Kidney (tissue), 14 donors: ENCODE data around the gene CNNM3. TPM values are rescaled to one million over a fixed set of nuclear protein-coding genes. Genes with fewer than 3 reads are reported as not detected.

Experiments
- DNase-seq, 5 donors: peaks; one replicate each; pipeline ENCODE4 v3.0.0-alpha.2; 2013 to 2020
- FAIRE-seq: peaks from 2 replicates; lab custom pipeline; 2012; peaks lifted over from hg19 to GRCh38; lab: Jason Lieb, UNC
- H3K27ac ChIP-seq, 2 donors: one replicate each; pipeline ENCODE4 v1.7.0; 2013; ENCODE audit warnings: low read depth in 2 of 2, low read length in 2 of 2, inconsistent platforms in 1 of 2
- H3K27me3 ChIP-seq: one replicate; pipeline ENCODE4 v1.7.1; 2013; ENCODE audit warnings: low read length, inconsistent platforms; ENCODE audit not compliant: control insufficient read depth, insufficient read depth
- H3K36me3 ChIP-seq, 3 donors: one replicate each; pipeline versions ENCODE4 v1.7.0 to v1.7.1; 2013; ENCODE audit warnings: low read length in 3 of 3, control low read depth in 1 of 3, inconsistent platforms in 1 of 3; ENCODE audit not compliant: insufficient read depth in 3 of 3, control insufficient read depth in 2 of 3
- H3K4me1 ChIP-seq, 3 donors: one replicate each; pipeline versions ENCODE4 v1.7.0 to v1.7.1; 2013; ENCODE audit warnings: low read length in 3 of 3, inconsistent platforms in 1 of 3, low read depth in 1 of 3; ENCODE audit not compliant: control insufficient read depth in 2 of 3, insufficient read depth in 2 of 3
- H3K4me3 ChIP-seq, 3 donors: one replicate each; pipeline versions ENCODE4 v1.7.0 to v1.8.1; 2013; ENCODE audit warnings: low read length in 3 of 3, control low read depth in 1 of 3, inconsistent platforms in 1 of 3
- H3K9ac ChIP-seq, 3 donors: one replicate each; pipeline versions ENCODE4 v1.7.0 to v1.7.1; 2013; ENCODE audit warnings: low read length in 3 of 3, control low read depth in 1 of 3, inconsistent platforms in 1 of 3
- H3K9me3 ChIP-seq, 3 donors: one replicate each; pipeline versions ENCODE4 v1.7.0 to v1.7.1; 2013; ENCODE audit warnings: low read length in 3 of 3, control low read depth in 1 of 3, inconsistent platforms in 1 of 3; ENCODE audit not compliant: control insufficient read depth in 2 of 3, insufficient read depth in 1 of 3
- intact Hi-C: fragments of 100-400 bp; cut with DNase I; formaldehyde crosslinking; loops from one replicate; pipeline ENCODE4 v1.11.1; 2022
- polyA plus RNA-seq: library from polyadenylated mRNA; stranded (reverse); fragments of 350-450 nt; fragmentation: Illumina TruSeq; extraction: RNeasy Lipid Tissue Mini Kit (QIAGEN cat#74804); gene quantifications from one replicate; pipeline ENCODE4 v1.2.3, GENCODE V29; 2014; ENCODE audit warnings: low read depth, low replicate concordance; ENCODE audit not compliant: insufficient read depth
- total RNA-seq: library from RNA; stranded (reverse); fragmentation: NEBNext Ultra II Directional; extraction: Animal tissue kit (Norgen Biotek cat#: 25700); gene quantifications from one replicate; pipeline ENCODE4 v1.2.1, GENCODE V29; 2021
- TF ChIP-seq, protein P1 (sequence below): IDR thresholded peaks from 3 replicates; pipeline ENCODE4 v1.5.1; 2012; ENCODE audit warnings: mild to moderate bottlenecking, moderate library complexity, borderline replicate concordance; ENCODE audit not compliant: insufficient read depth; ENCODE audit errors: extremely low read depth
- donor health status: control.
- donor health status: control.
- donor health status: control.
- donor health status: control.
- donor health status: control.
- donor health status: DM: yes; HTN: yes; CAD: no.
- donor health status: Normal renal cell carcinoma (clear cell type).

Gene CNNM3
- total and polyA plus RNA-seq, 2 donors from 2014 or later: 6.9 to 26.1 TPM

DNA sequence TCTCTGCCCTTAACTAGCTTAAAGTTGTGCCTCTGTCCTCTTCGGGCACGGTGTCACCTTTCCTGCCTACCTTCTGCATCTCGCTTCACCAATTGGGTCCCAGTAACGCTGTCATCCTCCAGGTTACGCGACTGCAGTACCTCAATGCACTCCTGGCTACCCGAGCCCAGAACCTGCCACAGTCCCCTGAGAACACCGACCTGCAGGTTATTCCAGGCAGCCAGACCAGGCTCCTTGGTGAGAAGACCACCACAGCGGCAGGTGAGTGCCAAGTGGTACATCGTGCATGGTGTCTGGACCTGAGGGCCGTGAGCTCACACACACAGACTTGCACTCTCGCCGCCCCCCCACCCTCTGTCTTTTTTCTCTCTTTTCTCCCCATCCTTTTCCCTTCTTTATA, 12.8 kb downstream of the CNNM3 start:
- TF ChIP-seq, protein P1, sequence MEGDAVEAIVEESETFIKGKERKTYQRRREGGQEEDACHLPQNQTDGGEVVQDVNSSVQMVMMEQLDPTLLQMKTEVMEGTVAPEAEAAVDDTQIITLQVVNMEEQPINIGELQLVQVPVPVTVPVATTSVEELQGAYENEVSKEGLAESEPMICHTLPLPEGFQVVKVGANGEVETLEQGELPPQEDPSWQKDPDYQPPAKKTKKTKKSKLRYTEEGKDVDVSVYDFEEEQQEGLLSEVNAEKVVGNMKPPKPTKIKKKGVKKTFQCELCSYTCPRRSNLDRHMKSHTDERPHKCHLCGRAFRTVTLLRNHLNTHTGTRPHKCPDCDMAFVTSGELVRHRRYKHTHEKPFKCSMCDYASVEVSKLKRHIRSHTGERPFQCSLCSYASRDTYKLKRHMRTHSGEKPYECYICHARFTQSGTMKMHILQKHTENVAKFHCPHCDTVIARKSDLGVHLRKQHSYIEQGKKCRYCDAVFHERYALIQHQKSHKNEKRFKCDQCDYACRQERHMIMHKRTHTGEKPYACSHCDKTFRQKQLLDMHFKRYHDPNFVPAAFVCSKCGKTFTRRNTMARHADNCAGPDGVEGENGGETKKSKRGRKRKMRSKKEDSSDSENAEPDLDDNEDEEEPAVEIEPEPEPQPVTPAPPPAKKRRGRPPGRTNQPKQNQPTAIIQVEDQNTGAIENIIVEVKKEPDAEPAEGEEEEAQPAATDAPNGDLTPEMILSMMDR: no peak
- Histone ChIP-seq H3K36me3 (peaks cover 3 to 53% (median 28%) of the 10 kb centered on the region in 3 donors), H3K27me3 (no peaks in the 10 kb centered on the region), H3K9me3 (no peaks in the 10 kb centered on the region), H3K27ac (no peak overlapping the region), H3K4me1 (peaks cover 3 to 4% (median 3%) of the 10 kb centered on the region in 3 donors), H3K4me3 (no peak overlapping the region), H3K9ac (no peak overlapping the region)
- FAIRE-seq: no peak
- peak in 1 of 5 donors; percentile 32 for DNase-seq
- intact Hi-C loops: no loop called here

- intact Hi-C loops: no loop called here
- TF ChIP-seq, protein P1: no peak
- Histone ChIP-seq H3K9ac (no peak overlapping the region), H3K27me3 (no peaks in the 10 kb centered on the region), H3K9me3 (no peaks in the 10 kb centered on the region), H3K4me3 (no peak overlapping the region), H3K4me1 (peaks cover 3 to 4% (median 3%) of the 10 kb centered on the region in 3 donors), H3K27ac (no peak overlapping the region), H3K36me3 (peaks cover 5 to 54% (median 30%) of the 10 kb centered on the region in 3 donors)
- FAIRE-seq: no peak
- no peak for DNase-seq
Observed at GRCh38 chr2:96830044-96830562, 14.0 kb downstream of the CNNM3 start.

- intact Hi-C loops: no loop called here
- Histone ChIP-seq H3K36me3 (peaks cover 5 to 47% (median 25%) of the 10 kb centered on the region in 3 donors), H3K4me3 (no peak overlapping the region), H3K4me1 (peaks cover 3 to 4% (median 3%) of the 10 kb centered on the region in 3 donors), H3K9me3 (no peaks in the 10 kb centered on the region), H3K27me3 (no peaks in the 10 kb centered on the region), H3K9ac (no peak overlapping the region), H3K27ac (no peak overlapping the region)
- DNase-seq: peak in 4 of 5 donors; percentile 34 to 48 (median 43)
- TF ChIP-seq, protein P1: no peak
- FAIRE-seq: no peak
Observed at GRCh38 chr2:96831679-96832078, 15.6 kb downstream of the CNNM3 start.

- no peak overlapping the region for H3K27ac ChIP-seq
Observed at GRCh38 chr2:96832408-96832753, 16.3 kb downstream of the CNNM3 start.

More at GRCh38 chr2:96832408-96832753, 16.3 kb downstream of the CNNM3 start:
- DNase-seq (no peak), FAIRE-seq (no peak)
- peaks cover 3 to 4% (median 3%) of the 10 kb centered on the region in 3 donors for H3K4me1 ChIP-seq
- H3K27me3 ChIP-seq: no peaks in the 10 kb centered on the region
- TF ChIP-seq, protein P1: no peak
- H3K9me3 ChIP-seq: no peaks in the 10 kb centered on the region
- no peak overlapping the region for H3K9ac ChIP-seq
- no peak overlapping the region for H3K4me3 ChIP-seq
- intact Hi-C loops: no loop called here
- H3K36me3 ChIP-seq: peaks cover 5 to 44% (median 24%) of the 10 kb centered on the region in 3 donors
